HEK293T (cell line): ENCODE results near the gene HIVEP3.

Experiments
- CTCF ChIA-PET: fragments of 350-600 bp; formaldehyde crosslinking; extraction: SDS; loops from one replicate; lab custom pipeline; 2021; ENCODE audit warnings: antibody characterized with exemption, inconsistent platforms; lab: Yijun Ruan, JAX
- POLR2A ChIA-PET: fragments of 350-600 bp; formaldehyde crosslinking; extraction: SDS; loops from one replicate; lab custom pipeline; 2020; ENCODE audit warnings: antibody characterized with exemption, inconsistent platforms; lab: Yijun Ruan, JAX
- DNase-seq: peaks from one replicate; pipeline ENCODE4 v3.0.0; 2012; ENCODE audit warnings: mixed read lengths; ENCODE audit errors: extremely low spot score
- ARNT ChIP-seq: fragments of 450-650 bp; IDR thresholded peaks from 2 replicates; pipeline ENCODE4 v1.6.1; 2017; ENCODE audit warnings: mild to moderate bottlenecking
- BHLHE40 ChIP-seq: fragments of 450-650 bp; IDR thresholded peaks from 2 replicates; pipeline ENCODE4 v1.6.1; 2016; ENCODE audit warnings: mild to moderate bottlenecking, moderate library complexity, borderline replicate concordance
- CTBP1 ChIP-seq: fragments of 450-650 bp; IDR thresholded peaks from 2 replicates; pipeline ENCODE4 v1.6.1; 2016; ENCODE audit warnings: borderline replicate concordance
- ELF4 ChIP-seq: fragments of 450-650 bp; IDR thresholded peaks from 2 replicates; pipeline ENCODE4 v1.6.1; 2017; ENCODE audit warnings: antibody characterized with exemption
- FOXA1 ChIP-seq: fragments of 450-650 bp; IDR thresholded peaks from 2 replicates; pipeline ENCODE4 v1.6.1; 2016; ENCODE audit warnings: mild to moderate bottlenecking
- FOXK2 ChIP-seq: fragments of 450-650 bp; IDR thresholded peaks from 2 replicates; pipeline ENCODE4 v1.6.1; 2016; ENCODE audit warnings: mild to moderate bottlenecking
- FOXM1 ChIP-seq: fragments of 450-650 bp; IDR thresholded peaks from 2 replicates; pipeline ENCODE4 v1.6.1; 2017; ENCODE audit warnings: mild to moderate bottlenecking, borderline replicate concordance
- HDGF ChIP-seq: fragments of 450-650 bp; IDR thresholded peaks from 2 replicates; pipeline ENCODE4 v1.6.1; 2017; ENCODE audit warnings: antibody characterized with exemption, borderline replicate concordance
- L3MBTL2 ChIP-seq: fragments of 450-650 bp; conservative IDR thresholded peaks from 2 replicates; pipeline ENCODE4 v1.6.1; 2016; ENCODE audit warnings: mild to moderate bottlenecking
- LEF1 ChIP-seq: fragments of 450-650 bp; IDR thresholded peaks from 2 replicates; pipeline ENCODE4 v1.6.1; 2017; ENCODE audit warnings: mild to moderate bottlenecking, borderline replicate concordance
- NFRKB ChIP-seq: fragments of 450-650 bp; IDR thresholded peaks from 2 replicates; pipeline ENCODE4 v1.6.1; 2016; ENCODE audit warnings: mild to moderate bottlenecking, moderate library complexity
- PKNOX1 ChIP-seq: fragments of 450-650 bp; IDR thresholded peaks from 2 replicates; pipeline ENCODE4 v1.6.1; 2016
- SP1 ChIP-seq: fragments of 450-650 bp; IDR thresholded peaks from 2 replicates; pipeline ENCODE4 v1.6.1; 2017
- SUZ12 ChIP-seq: fragments of 450-650 bp; IDR thresholded peaks from 2 replicates; pipeline ENCODE4 v1.6.1; 2016; ENCODE audit warnings: mild to moderate bottlenecking
- TARDBP ChIP-seq: fragments of 450-650 bp; IDR thresholded peaks from 2 replicates; pipeline ENCODE4 v1.6.1; 2016
- ZNF384 ChIP-seq: fragments of 450-650 bp; IDR thresholded peaks from 2 replicates; pipeline ENCODE4 v1.6.1; 2016

Gene HIVEP3

GRCh38 chr1:41540886-41541591 lies 377.7 kb downstream of the HIVEP3 start:
- no peak for TF ChIP-seq ELF4
- no peak for TF ChIP-seq LEF1
- TF ChIP-seq NFRKB: no peak
- no peak for TF ChIP-seq L3MBTL2
- TF ChIP-seq HDGF: no peak
- no peak for TF ChIP-seq SP1
- no peak for TF ChIP-seq PKNOX1
- TF ChIP-seq CTBP1: no peak
- TF ChIP-seq FOXA1: no peak
- no peak for TF ChIP-seq TARDBP
- no peak for TF ChIP-seq ZNF384
- no peak for TF ChIP-seq FOXK2
- no peak for TF ChIP-seq ARNT
- no peak for TF ChIP-seq BHLHE40
- TF ChIP-seq FOXM1: no peak
- TF ChIP-seq SUZ12: no peak
- ChIA-PET CTCF (interaction anchor here (0.6 kb wide), 1 partner anchor 98 kb away, joined by 3 read pairs; no protein-coding TSS in a partner anchor), POLR2A (no interaction called here)
- no peak for DNase-seq

- DNase-seq: no peak
- no peak for TF ChIP-seq LEF1
- no peak for TF ChIP-seq ZNF384
- no peak for TF ChIP-seq SUZ12
- TF ChIP-seq TARDBP: no peak
- TF ChIP-seq HDGF: no peak
- TF ChIP-seq L3MBTL2: no peak
- no peak for TF ChIP-seq FOXK2
- TF ChIP-seq CTBP1: no peak
- no peak for TF ChIP-seq PKNOX1
- TF ChIP-seq ARNT: no peak
- TF ChIP-seq BHLHE40: no peak
- TF ChIP-seq FOXM1: no peak
- TF ChIP-seq FOXA1: no peak
- TF ChIP-seq SP1: no peak
- TF ChIP-seq ELF4: no peak
- no peak for TF ChIP-seq NFRKB
- CTCF ChIA-PET: interaction anchor here (0.7 kb wide), 1 partner anchor 17 kb away, joined by 3 read pairs; no protein-coding TSS in a partner anchor
- POLR2A ChIA-PET: no interaction called here
Measured at GRCh38 chr1:41539999-41540398, 378.7 kb downstream of the HIVEP3 start.

- CTCF ChIA-PET: interaction anchor here (0.7 to 3.1 kb wide), 2 partner anchors 16 to 23 kb away, joined by 3 to 12 read pairs; no protein-coding TSS in a partner anchor
Measured at GRCh38 chr1:41539418-41539805, 379.3 kb downstream of the HIVEP3 start.

GRCh38 chr1:41538741-41539417 lies 379.8 kb downstream of the HIVEP3 start:
- no peak for TF ChIP-seq FOXK2
- no peak for TF ChIP-seq ARNT
- TF ChIP-seq BHLHE40: no peak
- no peak for TF ChIP-seq FOXA1
- no peak for TF ChIP-seq SP1
- TF ChIP-seq LEF1: no peak
- no peak for DNase-seq
- ChIA-PET CTCF (interaction anchor here (0.6 to 3.1 kb wide), 4 partner anchors 20 to 46 kb away, joined by 5 to 12 read pairs (median 6); no protein-coding TSS in a partner anchor), POLR2A (no interaction called here)

More at GRCh38 chr1:41539418-41539805, 379.3 kb downstream of the HIVEP3 start:
- POLR2A ChIA-PET: no interaction called here
- DNase-seq: no peak
- no peak for TF ChIP-seq FOXK2
- TF ChIP-seq ZNF384: no peak
- TF ChIP-seq CTBP1: no peak
- no peak for TF ChIP-seq L3MBTL2
- TF ChIP-seq TARDBP: no peak
- no peak for TF ChIP-seq NFRKB
- TF ChIP-seq FOXA1: no peak
- no peak for TF ChIP-seq SP1
- no peak for TF ChIP-seq HDGF
- TF ChIP-seq ELF4: no peak
- TF ChIP-seq LEF1: no peak
- TF ChIP-seq FOXM1: no peak
- TF ChIP-seq SUZ12: no peak
- TF ChIP-seq ARNT: no peak
- no peak for TF ChIP-seq PKNOX1
- TF ChIP-seq BHLHE40: no peak

- ChIA-PET CTCF (interaction anchor here (0.6 to 3.1 kb wide), 5 partner anchors 19 to 45 kb away, joined by 3 to 12 read pairs (median 5); no protein-coding TSS in a partner anchor), POLR2A (no interaction called here)
- TF ChIP-seq SP1: no peak
- no peak for TF ChIP-seq SUZ12
- no peak for TF ChIP-seq HDGF
- peak; percentile 26 for DNase-seq
Measured at GRCh38 chr1:41537788-41538351, 380.9 kb downstream of the HIVEP3 start.
